IPS-18a (cell line): Measurements from ENCODE around the gene PHTF1.

Source experiments
- H3K27ac ChIP-seq: one replicate; pipeline ENCODE4 v1.5.1; 2013; ENCODE audit warnings: low read length
- H3K27me3 ChIP-seq: one replicate; pipeline ENCODE4 v1.6.1; 2013; ENCODE audit warnings: mild to moderate bottlenecking, low read length; ENCODE audit not compliant: control insufficient read depth, insufficient read depth
- H3K36me3 ChIP-seq: one replicate; pipeline ENCODE4 v1.6.1; 2013; ENCODE audit warnings: low read depth, low read length; ENCODE audit not compliant: control insufficient read depth
- H3K4me1 ChIP-seq: one replicate; pipeline ENCODE4 v1.6.1; 2013; ENCODE audit warnings: low read depth, low read length; ENCODE audit not compliant: control insufficient read depth
- H3K4me3 ChIP-seq: one replicate; pipeline ENCODE4 v1.5.1; 2013; ENCODE audit warnings: low read length
- H3K9ac ChIP-seq: one replicate; pipeline ENCODE4 v1.6.1; 2013; ENCODE audit warnings: mild to moderate bottlenecking, low read length, moderate library complexity
- H3K9me3 ChIP-seq: one replicate; pipeline ENCODE4 v1.6.1; 2013; ENCODE audit warnings: low read depth, low read length; ENCODE audit not compliant: control insufficient read depth

PHTF1 gene

DNA sequence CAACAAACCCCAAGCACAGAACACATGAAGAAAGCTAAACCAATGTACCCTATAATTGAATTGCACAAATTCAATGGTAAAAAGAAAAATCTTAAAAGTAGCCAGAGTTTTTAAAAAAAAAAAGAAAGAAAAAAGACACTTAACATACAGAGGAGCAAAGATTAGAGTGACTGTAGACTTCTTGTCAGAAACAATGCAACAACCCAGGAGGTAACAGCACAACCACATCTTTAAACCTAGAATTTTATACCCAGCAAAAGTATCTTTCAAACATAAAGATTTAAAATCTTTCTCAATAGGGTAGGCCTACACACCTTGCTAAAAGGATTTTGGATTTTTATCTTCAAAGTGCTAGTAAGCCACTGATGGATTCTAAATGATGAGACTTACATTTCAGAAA is 64.4 kb downstream of the PHTF1 start:
- peaks cover 4% of the 10 kb centered on the region for H3K9me3 ChIP-seq
- no peak overlapping the region for H3K27ac ChIP-seq
- H3K4me3 ChIP-seq, result no peak overlapping the region
- H3K4me1 ChIP-seq, result no peaks in the 10 kb centered on the region
- H3K9ac ChIP-seq, result no peak overlapping the region
- peaks cover 11% of the 10 kb centered on the region for H3K36me3 ChIP-seq
- H3K27me3 ChIP-seq, result no peaks in the 10 kb centered on the region

DNA sequence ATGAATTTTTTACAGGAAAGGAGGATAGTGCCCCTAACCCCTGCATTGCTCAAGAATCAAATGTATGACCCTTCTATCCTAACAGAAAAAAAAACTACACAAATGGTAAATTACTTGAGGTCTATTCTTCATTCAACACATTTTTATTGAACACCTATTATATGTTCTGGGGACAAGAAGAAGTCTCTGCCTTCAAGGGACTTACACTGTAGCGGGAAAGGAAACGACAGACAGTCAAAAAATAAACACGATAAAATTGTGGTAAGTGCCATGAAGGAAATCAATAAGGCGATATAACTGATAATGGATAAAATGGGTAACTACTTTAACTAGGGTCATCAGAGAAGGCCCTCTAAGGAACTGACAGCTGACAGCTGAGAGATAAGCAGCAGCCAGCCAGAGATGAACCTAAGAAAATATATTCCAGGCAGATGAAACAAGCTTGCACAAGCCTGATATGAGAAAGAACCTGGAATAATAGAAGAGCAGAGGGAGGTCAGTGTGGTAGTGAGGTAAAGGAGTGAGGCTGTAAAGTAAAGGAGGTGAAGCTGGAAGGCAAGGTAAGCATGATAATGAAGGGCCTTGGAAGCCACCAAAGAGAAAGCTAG is 66.4 kb downstream of the PHTF1 start:
- H3K4me1 ChIP-seq, result no peaks in the 10 kb centered on the region
- H3K4me3 ChIP-seq, result no peak overlapping the region
- H3K9ac ChIP-seq, result no peak overlapping the region
- peaks cover 4% of the 10 kb centered on the region for H3K9me3 ChIP-seq
- no peak overlapping the region for H3K27ac ChIP-seq
- no peaks in the 10 kb centered on the region for H3K27me3 ChIP-seq
- H3K36me3 ChIP-seq, result peaks cover 3% of the 10 kb centered on the region

DNA sequence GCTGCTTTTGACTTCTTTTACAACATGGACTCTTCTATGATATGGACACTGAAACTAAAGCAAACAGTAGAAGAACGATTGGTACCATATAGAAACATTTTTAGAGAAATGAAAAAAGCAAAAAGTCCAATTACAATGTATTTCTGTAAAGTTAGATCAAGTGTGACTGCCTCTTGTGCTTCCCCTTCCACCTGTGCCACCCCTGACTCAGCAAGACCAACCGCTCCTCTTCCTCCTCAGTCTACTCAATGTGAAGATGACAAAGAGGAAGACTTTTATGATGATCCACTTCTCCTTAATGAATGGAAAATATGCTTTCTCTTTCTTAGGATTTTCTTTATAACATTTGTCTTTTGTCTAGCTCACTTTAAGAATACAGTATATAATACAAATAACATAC is 66.9 kb downstream of the PHTF1 start:
- H3K27me3 ChIP-seq, result no peaks in the 10 kb centered on the region
- H3K4me3 ChIP-seq, result no peak overlapping the region
- no peaks in the 10 kb centered on the region for H3K4me1 ChIP-seq
- peaks cover 4% of the 10 kb centered on the region for H3K9me3 ChIP-seq
- H3K36me3 ChIP-seq, result peaks cover 3% of the 10 kb centered on the region
- H3K9ac ChIP-seq, result no peak overlapping the region
- H3K27ac ChIP-seq, result no peak overlapping the region

DNA sequence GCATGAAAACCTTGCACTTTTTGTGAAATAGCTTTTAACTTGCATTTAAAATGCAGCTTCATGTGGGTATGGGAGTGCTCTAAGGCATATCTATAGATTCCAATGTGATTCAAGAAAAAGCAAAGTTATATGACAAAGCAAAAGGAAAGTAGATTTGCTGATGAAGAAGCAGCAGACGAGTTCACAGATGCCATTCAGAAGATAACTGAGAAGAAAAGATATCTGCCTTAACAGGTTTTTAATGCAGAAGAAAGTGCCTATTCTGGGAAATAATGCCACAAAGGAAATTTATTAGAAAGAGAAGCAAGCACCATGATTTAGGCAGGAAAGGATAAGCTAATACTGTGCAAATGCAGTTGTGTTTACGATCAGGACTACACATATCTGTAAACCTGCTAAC is 68.1 kb downstream of the PHTF1 start:
- Histone ChIP-seq H3K4me3 (no peak overlapping the region), H3K9ac (no peak overlapping the region), H3K9me3 (peaks cover 4% of the 10 kb centered on the region), H3K27ac (no peak overlapping the region), H3K27me3 (no peaks in the 10 kb centered on the region), H3K36me3 (no peaks in the 10 kb centered on the region), H3K4me1 (no peaks in the 10 kb centered on the region)

DNA sequence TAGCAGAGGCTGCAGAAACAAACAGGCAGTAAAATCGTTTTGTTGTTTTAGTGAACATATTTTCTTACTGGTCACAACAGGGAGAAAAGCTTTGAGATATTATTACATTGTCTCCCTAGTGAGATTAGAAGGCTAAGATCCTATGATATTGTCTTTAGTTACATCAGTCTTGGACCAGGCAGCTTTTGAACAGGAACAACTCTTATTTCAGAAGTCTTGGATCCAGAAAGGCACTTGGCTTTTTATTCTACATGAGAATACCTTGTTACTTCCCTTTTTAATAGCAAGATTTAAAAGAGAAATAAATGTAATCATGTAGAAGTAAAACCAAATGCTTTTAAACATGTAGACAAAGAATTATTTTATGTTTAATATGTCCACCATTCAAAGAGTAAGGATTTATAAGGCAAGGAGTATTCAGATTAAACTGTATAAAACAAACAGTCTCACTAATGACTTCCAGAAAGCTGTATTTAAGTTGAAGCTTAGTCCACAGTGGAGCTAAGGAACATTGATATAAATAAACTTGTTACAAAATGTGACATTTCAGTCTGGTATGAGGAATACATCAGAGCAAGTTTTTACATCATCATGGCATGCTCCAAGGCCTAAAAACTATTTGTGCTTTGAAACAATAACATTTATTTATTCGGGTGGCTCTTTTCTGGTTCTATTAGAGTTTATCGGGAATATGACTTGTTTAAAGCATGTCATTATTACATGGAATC is 72.2 kb downstream of the PHTF1 start:
- Histone ChIP-seq H3K36me3 (no peaks in the 10 kb centered on the region), H3K27ac (no peak overlapping the region), H3K9me3 (no peaks in the 10 kb centered on the region), H3K4me3 (no peak overlapping the region), H3K27me3 (no peaks in the 10 kb centered on the region), H3K4me1 (peaks cover 2% of the 10 kb centered on the region), H3K9ac (no peak overlapping the region)

DNA sequence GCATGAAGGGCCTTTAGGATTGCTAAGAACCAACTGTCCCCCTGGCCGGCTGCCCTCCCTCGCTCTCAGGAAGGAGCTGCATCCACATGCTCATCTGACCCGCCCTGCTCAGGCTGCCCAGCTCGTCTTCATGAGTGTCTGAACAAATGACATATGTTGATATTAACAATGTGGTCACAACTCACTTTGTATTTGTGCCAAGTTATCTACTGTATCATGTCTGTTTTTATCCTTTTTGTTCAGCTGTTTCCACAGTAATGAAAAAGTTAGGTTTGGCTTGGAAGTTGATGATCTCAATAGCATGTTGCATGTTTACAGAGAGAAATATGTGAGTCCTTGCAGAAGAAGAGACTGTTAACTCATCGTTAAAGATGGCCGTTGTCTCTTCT is 75.1 kb downstream of the PHTF1 start:
- Histone ChIP-seq H3K27ac (no peak overlapping the region), H3K9me3 (no peaks in the 10 kb centered on the region), H3K36me3 (no peaks in the 10 kb centered on the region), H3K9ac (no peak overlapping the region), H3K27me3 (no peaks in the 10 kb centered on the region), H3K4me3 (no peak overlapping the region), H3K4me1 (peaks cover 13% of the 10 kb centered on the region)

DNA sequence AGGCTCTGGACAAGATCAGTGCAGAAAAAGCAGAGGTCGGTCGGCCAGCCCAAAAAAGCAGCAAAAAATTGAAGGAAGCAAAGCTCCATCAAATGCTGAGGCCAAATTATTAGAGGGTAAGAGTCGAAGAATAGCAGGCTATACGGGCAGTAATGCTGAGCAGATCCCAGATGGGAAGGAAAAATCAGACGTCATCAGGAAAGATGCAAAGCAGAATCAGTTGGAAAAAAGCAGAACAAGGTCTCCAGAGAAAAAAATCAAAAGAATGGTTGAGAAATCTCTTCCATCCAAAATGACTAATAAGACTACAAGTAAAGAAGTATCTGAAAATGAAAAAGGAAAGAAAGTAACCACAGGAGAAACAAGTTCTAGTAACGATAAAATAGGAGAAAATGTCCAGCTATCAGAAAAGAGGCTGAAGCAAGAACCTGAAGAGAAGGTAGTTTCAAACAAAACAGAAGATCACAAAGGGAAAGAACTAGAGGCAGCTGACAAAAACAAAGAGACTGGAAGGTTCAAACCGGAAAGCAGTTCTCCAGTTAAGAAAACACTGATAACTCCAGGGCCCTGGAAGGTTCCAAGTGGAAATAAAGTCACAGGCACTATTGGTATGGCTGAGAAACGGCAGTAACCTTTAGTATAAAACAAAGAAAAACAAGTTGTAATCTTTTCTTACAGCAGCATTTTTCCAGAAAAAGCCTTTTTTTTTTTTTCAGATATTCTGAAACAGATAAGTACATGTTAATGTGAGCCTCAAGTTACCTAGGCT is 75.7 kb downstream of the PHTF1 start:
- H3K36me3 ChIP-seq, result no peaks in the 10 kb centered on the region
- H3K9ac ChIP-seq, result no peak overlapping the region
- no peaks in the 10 kb centered on the region for H3K27me3 ChIP-seq
- H3K4me3 ChIP-seq, result no peak overlapping the region
- H3K27ac ChIP-seq, result no peak overlapping the region
- no peaks in the 10 kb centered on the region for H3K9me3 ChIP-seq
- H3K4me1 ChIP-seq, result peaks cover 13% of the 10 kb centered on the region

DNA sequence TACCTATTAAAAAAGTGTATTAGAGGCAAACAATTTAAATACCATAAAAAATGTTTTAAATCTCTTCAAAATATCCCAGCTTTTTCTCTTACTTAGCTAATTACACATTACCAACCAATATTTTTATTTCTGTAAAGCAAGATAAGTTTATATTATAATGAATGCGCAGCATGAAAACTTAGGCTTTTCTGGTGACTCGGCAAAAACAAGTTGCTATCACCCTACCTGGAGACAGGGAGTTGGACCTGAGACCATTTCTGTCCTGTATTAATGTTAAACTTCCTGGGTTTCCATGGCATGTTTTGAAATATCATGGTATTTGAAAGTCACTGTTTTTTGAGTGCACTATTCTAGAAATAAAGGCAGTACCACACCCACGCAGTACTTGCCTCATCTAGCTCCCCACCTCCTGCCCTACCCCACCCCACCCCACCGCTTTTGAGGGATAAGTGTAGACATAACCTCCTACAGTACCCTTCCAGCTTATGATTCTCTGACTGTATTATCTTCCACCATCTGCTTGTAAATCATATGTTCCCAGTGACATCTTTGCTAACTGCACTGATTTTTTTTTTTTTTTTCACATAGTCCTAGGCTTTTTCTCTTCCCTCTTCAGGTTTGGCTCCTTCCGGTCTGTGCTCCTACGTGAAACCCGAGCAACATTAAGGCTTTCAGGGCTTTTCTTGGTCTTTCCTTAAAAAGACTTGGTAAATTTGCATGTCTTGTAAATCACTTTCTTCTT is 77.5 kb downstream of the PHTF1 start:
- Histone ChIP-seq H3K36me3 (no peaks in the 10 kb centered on the region), H3K27me3 (no peaks in the 10 kb centered on the region), H3K9ac (no peak overlapping the region), H3K9me3 (no peaks in the 10 kb centered on the region), H3K27ac (no peak overlapping the region), H3K4me1 (peaks cover 13% of the 10 kb centered on the region), H3K4me3 (no peak overlapping the region)

DNA sequence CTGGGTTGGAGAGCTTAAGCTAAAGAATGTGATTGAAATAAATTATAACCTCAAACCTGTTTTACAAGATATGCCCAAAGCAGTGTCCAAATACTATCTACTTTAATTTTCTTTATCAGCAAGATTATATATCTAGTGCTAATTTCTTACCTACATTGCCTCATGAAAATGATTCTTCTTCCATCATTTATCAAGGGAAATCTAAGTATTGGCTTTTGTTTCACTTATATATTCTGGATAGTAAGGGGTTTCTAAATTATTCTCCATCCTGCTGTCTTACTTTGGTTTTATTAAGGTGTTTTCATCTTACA is 81.2 kb downstream of the PHTF1 start:
- H3K27me3 ChIP-seq, result no peaks in the 10 kb centered on the region
- no peaks in the 10 kb centered on the region for H3K9me3 ChIP-seq
- no peaks in the 10 kb centered on the region for H3K36me3 ChIP-seq
- no peak overlapping the region for H3K27ac ChIP-seq
- peaks cover 13% of the 10 kb centered on the region for H3K4me1 ChIP-seq
- H3K4me3 ChIP-seq, result no peak overlapping the region
- H3K9ac ChIP-seq, result no peak overlapping the region

DNA sequence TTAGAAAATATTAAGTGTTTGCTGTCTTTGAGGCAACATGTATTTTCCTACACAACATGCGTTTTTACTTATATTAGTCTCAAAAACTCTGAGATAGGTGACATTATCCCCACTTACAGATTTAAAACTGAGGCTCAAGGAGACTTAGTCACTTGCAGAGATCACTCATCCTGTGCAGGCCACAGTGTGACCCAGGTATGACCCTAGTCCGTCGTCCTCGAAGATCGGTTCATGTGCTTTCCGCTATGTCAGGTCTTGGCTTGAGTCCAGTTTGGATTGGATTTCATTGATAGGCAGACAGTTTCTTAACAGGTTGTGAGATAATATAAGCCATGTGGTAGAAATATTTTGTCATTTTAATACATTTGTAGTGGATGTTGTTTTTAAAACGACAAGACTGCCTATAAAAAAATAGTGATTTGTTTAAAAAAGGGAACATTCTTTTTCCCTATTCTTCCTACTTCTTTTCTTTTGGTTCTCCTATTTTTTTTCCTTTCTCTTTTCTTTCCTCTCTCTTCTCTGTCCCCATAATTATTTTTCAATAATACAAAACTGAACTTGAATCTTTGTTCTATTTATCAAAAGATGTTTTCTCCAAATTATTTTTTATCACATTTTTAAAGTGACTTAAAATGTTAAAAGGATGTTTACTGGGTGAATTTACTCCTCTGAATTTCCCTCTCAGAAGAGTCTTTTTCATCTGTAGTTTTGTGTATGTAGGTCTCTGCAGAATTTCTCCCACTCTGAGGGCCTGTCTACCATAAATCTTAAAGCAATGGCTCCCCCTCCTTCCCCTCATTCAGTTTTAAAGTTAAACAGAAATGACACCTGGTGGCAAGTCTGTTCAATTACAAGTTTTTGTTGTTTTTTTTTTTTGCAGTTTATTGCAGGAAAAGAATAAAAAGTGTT is 81.8 kb downstream of the PHTF1 start:
- Histone ChIP-seq H3K27me3 (no peaks in the 10 kb centered on the region), H3K27ac (no peak overlapping the region), H3K9me3 (no peaks in the 10 kb centered on the region), H3K9ac (no peak overlapping the region), H3K36me3 (no peaks in the 10 kb centered on the region), H3K4me1 (peaks cover 13% of the 10 kb centered on the region), H3K4me3 (no peak overlapping the region)

DNA sequence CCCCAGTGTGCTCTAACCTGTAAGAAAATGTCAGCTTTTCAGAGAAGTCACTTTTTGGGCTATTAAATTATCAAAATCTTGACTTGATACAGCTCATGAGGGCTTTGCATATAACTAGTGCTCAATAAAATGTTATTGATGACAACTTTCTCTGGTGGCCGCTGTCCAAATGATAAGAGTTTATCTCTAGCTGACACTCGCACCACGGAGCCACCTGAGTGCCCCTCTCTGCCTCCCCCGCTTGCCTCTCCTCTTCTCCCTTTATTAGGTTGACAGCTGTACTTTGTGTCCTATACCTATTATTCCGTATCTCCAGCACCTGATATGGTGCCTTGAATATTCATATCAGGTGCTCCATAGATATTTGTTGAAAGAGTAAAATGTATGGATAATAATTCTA is 82.8 kb downstream of the PHTF1 start:
- H3K36me3 ChIP-seq, result no peaks in the 10 kb centered on the region
- H3K4me1 ChIP-seq, result peaks cover 6% of the 10 kb centered on the region

More for the DNA sequence above, 82.8 kb downstream of the PHTF1 start:
- H3K9me3 ChIP-seq, result no peaks in the 10 kb centered on the region
- H3K27me3 ChIP-seq, result no peaks in the 10 kb centered on the region
- H3K9ac ChIP-seq, result no peak overlapping the region
- H3K4me3 ChIP-seq, result no peak overlapping the region
- no peak overlapping the region for H3K27ac ChIP-seq
